Thyroid gland (tissue), 4 donors: ENCODE data around the gene NUPR1.

Experiments
- POLR2A ChIP-seq, 2 donors: fragments of 450-650 bp; IDR thresholded peaks; one replicate each; pipeline ENCODE4 v1.6.1; 2017; ENCODE audit warnings: antibody characterized with exemption in 2 of 2, mild to moderate bottlenecking in 2 of 2, moderate library complexity in 1 of 2
- TF ChIP-seq, protein P1 (sequence below), 6 experiments: fragments of 200-600 bp in 3 of 6; fragments of 450-650 bp in 3 of 6; sonication (generic) in 3 of 6; IDR thresholded peaks; one replicate each; pipeline ENCODE4 v1.5.1; 2016 to 2019; ENCODE audit warnings: antibody characterized with exemption in 6 of 6, mild to moderate bottlenecking in 2 of 6, inconsistent platforms in 1 of 6, moderate library complexity in 1 of 6

DNA sequence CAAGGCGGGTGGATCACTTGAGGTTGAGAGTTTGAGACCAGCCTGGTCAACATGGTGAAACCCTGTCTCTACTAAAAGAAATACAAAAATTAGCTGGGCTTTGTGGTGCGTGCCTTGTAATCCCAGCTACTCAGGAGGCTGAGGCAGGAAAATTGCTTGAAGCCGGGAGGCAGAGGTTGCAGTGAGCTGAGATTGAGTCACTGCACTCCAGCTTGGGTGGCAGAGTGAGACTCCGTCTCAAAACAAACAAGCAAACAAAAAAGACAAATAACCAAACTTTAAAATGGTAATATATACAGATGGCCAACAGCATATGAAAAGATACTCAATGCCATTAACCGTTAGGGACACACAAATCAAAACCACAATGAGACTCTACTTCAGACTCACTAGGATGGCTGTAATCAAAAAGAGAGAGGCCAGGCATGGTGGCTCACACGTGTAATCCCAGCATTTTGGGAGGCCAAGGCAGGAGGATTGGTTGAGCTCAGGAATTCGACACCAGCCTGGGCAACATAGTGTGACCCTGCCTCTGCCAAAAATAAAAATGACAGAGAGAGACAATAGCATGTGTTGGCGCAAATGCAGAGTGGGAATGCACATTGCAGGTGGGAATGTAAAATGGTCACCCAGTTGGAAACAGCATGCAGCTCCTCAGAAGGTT, 36.8 kb upstream of the NUPR1 start:
- TF ChIP-seq, protein P1, sequence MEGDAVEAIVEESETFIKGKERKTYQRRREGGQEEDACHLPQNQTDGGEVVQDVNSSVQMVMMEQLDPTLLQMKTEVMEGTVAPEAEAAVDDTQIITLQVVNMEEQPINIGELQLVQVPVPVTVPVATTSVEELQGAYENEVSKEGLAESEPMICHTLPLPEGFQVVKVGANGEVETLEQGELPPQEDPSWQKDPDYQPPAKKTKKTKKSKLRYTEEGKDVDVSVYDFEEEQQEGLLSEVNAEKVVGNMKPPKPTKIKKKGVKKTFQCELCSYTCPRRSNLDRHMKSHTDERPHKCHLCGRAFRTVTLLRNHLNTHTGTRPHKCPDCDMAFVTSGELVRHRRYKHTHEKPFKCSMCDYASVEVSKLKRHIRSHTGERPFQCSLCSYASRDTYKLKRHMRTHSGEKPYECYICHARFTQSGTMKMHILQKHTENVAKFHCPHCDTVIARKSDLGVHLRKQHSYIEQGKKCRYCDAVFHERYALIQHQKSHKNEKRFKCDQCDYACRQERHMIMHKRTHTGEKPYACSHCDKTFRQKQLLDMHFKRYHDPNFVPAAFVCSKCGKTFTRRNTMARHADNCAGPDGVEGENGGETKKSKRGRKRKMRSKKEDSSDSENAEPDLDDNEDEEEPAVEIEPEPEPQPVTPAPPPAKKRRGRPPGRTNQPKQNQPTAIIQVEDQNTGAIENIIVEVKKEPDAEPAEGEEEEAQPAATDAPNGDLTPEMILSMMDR (IDR thresholded peaks at IDR 0.05): no peak
- no peak for TF ChIP-seq POLR2A (IDR thresholded peaks at IDR 0.05)
